ENCODE measurements around the gene PFDN1. TPM values are rescaled to one million over a fixed set of nuclear protein-coding genes. Genes with fewer than 3 reads are reported as not detected.

The PFDN1 gene
- total and polyA plus RNA-seq, 11 donors, result 53.8 to 140 (median 75.0) TPM

DNA sequence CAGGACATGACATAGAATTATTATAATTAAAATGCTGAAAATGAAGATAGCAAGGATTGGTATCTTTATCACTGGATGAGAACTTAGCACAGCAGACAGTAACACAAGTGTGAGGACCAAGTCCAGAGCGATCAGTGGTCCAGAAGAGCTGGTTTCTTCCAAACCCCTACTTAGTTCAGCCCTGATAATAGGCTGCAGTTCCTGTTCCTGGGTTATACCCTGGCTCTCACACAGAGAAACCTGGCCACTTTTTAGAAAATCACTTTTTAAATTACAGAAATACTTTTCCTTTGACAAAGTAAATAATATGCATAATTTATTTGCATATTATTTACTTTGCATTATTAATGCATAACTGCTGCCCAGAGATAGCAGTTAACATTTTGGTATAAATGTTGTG is 87.6 kb downstream of the PFDN1 start:
- Histone ChIP-seq H3K4me1 (peaks cover 0 to 62% (median 48%) of the 10 kb centered on the region in 12 donors), H3K27ac (no peak overlapping the region), H3K27me3 (no peaks in the 10 kb centered on the region), H3K36me3 (peaks cover 0 to 18% (median 0%) of the 10 kb centered on the region in 9 donors), H3K9me3 (no peaks in the 10 kb centered on the region), H3K4me3 (no peak overlapping the region)
- no peak for TF ChIP-seq POLR2A (IDR thresholded peaks at IDR 0.05)
- TF ChIP-seq, protein P1, sequence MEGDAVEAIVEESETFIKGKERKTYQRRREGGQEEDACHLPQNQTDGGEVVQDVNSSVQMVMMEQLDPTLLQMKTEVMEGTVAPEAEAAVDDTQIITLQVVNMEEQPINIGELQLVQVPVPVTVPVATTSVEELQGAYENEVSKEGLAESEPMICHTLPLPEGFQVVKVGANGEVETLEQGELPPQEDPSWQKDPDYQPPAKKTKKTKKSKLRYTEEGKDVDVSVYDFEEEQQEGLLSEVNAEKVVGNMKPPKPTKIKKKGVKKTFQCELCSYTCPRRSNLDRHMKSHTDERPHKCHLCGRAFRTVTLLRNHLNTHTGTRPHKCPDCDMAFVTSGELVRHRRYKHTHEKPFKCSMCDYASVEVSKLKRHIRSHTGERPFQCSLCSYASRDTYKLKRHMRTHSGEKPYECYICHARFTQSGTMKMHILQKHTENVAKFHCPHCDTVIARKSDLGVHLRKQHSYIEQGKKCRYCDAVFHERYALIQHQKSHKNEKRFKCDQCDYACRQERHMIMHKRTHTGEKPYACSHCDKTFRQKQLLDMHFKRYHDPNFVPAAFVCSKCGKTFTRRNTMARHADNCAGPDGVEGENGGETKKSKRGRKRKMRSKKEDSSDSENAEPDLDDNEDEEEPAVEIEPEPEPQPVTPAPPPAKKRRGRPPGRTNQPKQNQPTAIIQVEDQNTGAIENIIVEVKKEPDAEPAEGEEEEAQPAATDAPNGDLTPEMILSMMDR (IDR thresholded peaks at IDR 0.05), result no peak
- 94 to 100% (median 95%) methylated on average over 1 of the region's 1 CpG for WGBS, 4 donors
- DNase-seq (no peak), ATAC-seq (no peak)
- intact Hi-C loops (cut with DNase I), result loop anchor here in 1 of 10 donors (5.0 kb wide), 1 partner anchor 33 kb away; no protein-coding TSS in a partner anchor

DNA sequence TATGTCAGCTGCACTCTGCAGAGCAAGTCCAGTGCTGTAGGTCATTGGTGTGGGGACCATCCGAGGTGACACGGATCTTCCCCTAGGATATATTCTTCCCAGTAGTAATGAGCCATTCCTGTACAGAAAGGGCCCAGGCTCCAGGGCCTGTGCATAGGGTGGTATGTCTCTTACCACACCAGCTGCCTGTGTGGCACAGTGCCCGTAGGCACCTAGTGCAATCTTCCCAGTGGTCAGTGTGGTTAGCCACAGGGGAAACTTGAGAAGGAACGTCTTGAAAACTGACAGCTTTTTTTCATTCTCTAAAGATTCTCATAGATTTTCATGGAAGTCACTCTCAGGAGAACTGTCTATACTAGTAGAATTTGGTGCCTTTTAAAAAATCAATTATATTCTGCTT is 88.1 kb downstream of the PFDN1 start:
- DNase-seq, result no peak
- no peaks in the 10 kb centered on the region for H3K27me3 ChIP-seq
- H3K4me1 ChIP-seq, result peaks cover 0 to 58% (median 43%) of the 10 kb centered on the region in 12 donors
- TF ChIP-seq, protein P1 (IDR thresholded peaks at IDR 0.05), result no peak
- no peak for TF ChIP-seq POLR2A (IDR thresholded peaks at IDR 0.05)
- peak in 1 of 4 donors; percentile 15 for ATAC-seq
- no peaks in the 10 kb centered on the region for H3K9me3 ChIP-seq
- H3K4me3 ChIP-seq, result no peak overlapping the region
- 77 to 89% (median 83%) methylated on average over 4 of the region's 4 CpGs for WGBS, 4 donors
- H3K36me3 ChIP-seq, result peaks cover 0 to 18% (median 0%) of the 10 kb centered on the region in 9 donors
- no peak overlapping the region for H3K27ac ChIP-seq
- intact Hi-C loops (cut with DNase I), result loop anchor here in 1 of 10 donors (5.0 kb wide), 1 partner anchor 33 kb away; no protein-coding TSS in a partner anchor

DNA sequence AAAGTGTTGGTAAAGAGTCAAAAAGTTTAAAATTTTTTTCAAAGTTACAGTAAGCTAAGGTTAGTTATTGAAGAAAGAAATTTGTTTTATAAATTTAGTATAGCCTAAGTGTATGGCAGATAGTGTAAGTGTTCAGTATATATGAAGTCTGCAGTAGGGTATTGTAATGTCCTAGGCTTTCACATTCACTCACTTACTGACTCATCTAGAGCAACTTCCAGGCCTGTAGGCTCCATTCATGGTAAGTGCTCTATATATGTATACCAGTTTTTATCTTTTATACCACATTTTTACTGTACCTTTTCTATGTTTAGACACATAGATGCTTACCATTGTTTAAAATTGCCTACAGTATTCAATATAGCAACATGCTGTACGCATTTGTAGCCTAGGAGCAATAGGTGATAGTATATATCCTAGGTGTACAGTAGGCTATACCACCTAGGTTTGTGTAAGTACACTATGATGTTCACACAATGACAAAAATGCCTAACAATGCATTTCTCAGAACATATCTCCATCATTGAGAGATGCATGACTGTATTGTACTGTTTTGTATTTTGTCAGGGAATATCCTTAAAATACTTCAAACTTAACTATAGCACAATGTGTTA is 89.4 kb downstream of the PFDN1 start:
- ATAC-seq (no peak), DNase-seq (no peak)
- TF ChIP-seq, protein P1 (IDR thresholded peaks at IDR 0.05), result no peak
- TF ChIP-seq POLR2A (IDR thresholded peaks at IDR 0.05), result no peak
- Histone ChIP-seq H3K4me1 (peaks cover 0 to 44% (median 30%) of the 10 kb centered on the region in 12 donors), H3K9me3 (no peaks in the 10 kb centered on the region), H3K36me3 (peaks cover 0 to 18% (median 0%) of the 10 kb centered on the region in 9 donors), H3K4me3 (no peak overlapping the region), H3K27ac (no peak overlapping the region), H3K27me3 (no peaks in the 10 kb centered on the region)
- intact Hi-C loops (cut with DNase I), result no loop called here
- WGBS, 4 donors, result 96 to 100% (median 99%) methylated on average over 1 of the region's 1 CpG

DNA sequence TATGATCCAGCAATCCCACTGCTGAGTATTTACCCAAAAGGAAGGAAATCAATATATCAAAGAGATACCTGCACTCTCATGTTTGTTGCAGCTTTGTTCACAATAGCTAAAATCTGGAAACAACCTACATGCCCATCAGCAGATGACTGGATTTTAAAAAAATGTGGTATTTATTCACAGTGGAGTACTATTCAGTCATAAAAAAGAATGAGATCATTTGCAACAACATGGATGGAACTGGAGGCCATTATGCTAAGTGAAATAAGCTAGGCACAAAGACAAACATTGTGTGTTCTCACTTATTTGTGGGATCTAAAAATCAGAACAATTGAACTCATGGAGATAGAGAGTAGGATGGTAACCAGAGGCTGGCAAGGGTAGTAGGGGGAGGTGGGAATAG is 94.8 kb downstream of the PFDN1 start:
- no peak for ATAC-seq
- DNase-seq, result no peak
- Histone ChIP-seq H3K4me3 (no peak overlapping the region), H3K9me3 (no peaks in the 10 kb centered on the region), H3K27ac (no peak overlapping the region), H3K27me3 (no peaks in the 10 kb centered on the region), H3K36me3 (peaks cover 0 to 18% (median 0%) of the 10 kb centered on the region in 9 donors), H3K4me1 (peaks cover 0 to 36% (median 17%) of the 10 kb centered on the region in 12 donors)
- TF ChIP-seq POLR2A (IDR thresholded peaks at IDR 0.05), result no peak
- TF ChIP-seq, protein P1 (IDR thresholded peaks at IDR 0.05), result no peak
- intact Hi-C loops (cut with DNase I), result no loop called here
